Skeletal muscle cell (primary cell): ENCODE measurements around the gene REPS1.
A peak's percentile ranks its signal among the peaks of the same experiment; 100 is the strongest.

Experiments
- DNase-seq: peaks from one replicate; pipeline ENCODE4 v3.0.0-alpha.2; 2010; ENCODE audit warnings: low read depth
- H3K4me3 ChIP-seq: 2 replicates; pipeline ENCODE4 v1.5.1; 2011; ENCODE audit warnings: low read depth, mild to moderate bottlenecking, control low read depth, low read length, moderate library complexity

Gene REPS1

GRCh38 chr6:138882369-138883017, 105.6 kb downstream of the REPS1 start:
- no peak for DNase-seq
- no peak overlapping the region for H3K4me3 ChIP-seq

DNA sequence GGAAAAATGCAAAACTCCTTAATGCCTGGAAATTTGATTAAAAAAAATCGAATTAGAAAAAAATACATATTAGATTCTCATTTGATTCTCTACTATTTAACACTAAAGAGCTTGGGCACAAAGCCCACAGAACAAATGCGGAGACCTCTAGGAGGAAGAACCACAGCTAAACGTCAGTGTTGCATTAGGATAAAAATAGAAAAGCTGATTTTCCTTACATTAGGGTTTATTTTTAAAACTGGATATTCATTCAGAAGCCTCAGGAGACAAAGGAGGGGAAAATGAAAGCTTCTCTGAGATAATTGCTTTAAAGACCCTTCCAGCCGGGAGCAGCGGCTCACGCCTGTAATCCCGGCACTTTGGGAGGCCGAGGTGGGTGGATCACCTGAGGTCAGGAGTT, 114.9 kb downstream of the REPS1 start:
- H3K4me3 ChIP-seq = no peak overlapping the region
- DNase-seq = no peak

DNA sequence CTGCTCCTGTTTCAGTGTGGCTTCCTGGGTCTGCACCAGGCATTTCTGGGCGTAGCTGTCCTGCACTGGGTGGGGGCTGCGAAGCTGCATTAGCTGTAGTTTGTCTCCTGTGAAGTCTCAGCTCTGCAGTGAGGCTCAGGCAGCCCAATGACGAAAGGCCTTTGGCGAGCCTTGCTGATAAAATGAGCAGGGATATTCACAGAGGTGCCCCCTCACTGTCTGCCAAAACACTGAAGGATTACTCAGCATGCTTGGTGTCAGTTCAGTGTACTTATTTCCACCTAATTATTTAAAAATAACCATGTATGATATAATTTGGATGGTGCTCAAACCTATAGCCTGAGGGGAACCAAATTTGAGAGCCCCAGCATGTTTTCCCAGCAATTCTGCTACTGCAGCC, 118.7 kb downstream of the REPS1 start:
- H3K4me3 ChIP-seq = no peak overlapping the region
- peak; percentile 16 for DNase-seq

- no peak for DNase-seq
- no peak overlapping the region for H3K4me3 ChIP-seq
Observed at GRCh38 chr6:138868181-138868580, 119.9 kb downstream of the REPS1 start.

DNA sequence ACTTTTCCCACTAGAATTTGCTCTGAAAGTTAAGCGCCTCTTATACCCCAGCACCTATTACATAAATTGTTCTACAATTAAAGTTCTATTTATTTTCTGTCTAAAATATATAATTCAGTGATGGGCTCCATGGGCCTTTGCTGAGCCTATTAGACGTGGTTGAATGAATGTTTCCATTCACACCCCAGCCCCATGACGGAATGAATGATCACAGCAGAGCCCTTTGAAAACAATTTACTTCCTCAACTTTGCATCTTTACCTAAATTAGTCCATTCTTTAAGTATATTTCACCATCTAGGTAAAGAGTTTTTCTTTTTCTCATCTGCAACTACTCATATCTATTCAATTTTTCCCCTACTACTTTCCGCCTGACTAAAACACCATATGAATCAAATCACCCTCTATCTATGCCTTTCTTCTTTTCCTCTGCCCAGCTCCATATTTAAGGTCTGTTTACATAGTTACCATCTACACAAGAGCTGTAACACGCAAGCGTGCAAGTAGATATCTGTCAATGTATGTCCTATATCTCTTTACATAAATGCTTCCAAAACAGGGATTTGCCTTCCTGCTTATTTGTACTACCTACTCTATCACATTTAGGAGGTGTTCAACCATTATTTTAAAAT, 122.5 kb downstream of the REPS1 start:
- H3K4me3 ChIP-seq = no peak overlapping the region
- no peak for DNase-seq

DNA sequence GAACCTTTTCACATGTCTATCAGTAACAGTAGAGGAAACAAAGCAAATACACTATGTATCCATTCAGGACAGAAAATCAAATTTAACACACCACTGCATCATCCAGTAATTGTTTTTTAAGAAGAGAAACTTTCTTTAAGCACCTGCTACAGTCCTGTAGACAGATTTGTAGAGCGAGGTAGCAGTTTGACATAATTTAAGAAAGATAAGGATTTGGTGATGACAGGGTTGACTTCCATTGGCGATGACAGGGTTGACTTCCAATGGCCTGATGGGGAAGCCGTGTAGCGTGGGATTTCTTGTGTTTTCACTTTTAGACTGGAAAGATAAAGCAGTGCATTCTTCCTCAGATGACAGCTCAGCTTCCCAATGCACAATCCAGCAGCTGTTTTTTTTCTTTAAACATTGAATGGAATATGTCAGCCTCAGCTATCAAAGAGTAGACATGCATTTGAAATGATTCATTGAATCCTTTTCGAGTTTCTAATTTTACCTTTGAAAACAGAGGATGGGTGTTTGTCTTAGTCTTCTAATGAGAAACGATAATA, 123.6 kb downstream of the REPS1 start:
- DNase-seq = no peak
- no peak overlapping the region for H3K4me3 ChIP-seq

GRCh38 chr6:138863321-138863720, 124.7 kb downstream of the REPS1 start:
- no peak for DNase-seq
- H3K4me3 ChIP-seq = no peak overlapping the region

DNA sequence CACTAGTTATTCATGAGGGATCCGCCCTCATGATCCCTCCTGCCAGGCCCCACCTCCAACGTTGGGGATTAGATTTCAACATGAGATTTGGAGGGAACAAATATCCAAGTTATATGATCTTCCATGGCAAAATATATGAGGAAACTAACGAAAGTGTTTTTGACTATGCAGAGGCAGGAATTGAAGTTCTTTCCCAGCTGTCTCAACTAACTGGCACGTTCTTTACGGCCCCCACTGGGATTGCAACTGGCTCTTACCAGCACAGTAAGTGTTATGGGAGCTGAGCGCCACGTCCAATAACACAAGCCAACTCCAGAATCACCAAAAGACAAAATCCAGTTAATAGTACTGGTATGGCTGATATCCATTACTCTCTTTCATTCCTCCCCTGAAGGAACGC, 125.6 kb downstream of the REPS1 start:
- H3K4me3 ChIP-seq = no peak overlapping the region
- DNase-seq = no peak

DNA sequence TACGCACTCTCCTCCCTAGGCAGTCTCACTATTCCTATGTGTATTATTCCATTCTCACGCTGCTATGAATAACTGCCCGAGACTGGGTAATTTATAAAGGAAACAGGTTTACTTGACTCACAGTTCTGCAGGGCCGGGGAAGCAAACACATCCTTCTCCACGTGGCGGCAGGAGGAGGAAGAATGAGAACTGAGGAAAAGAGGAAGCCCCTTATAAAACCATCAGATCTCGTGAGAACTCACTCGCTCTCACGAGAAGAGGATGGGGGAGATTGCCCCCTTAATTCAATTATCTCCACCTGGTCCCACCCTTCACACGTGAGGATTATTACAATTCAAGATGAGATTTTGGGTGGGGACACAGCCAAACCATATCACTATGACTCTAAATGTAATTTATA, 130.3 kb downstream of the REPS1 start:
- DNase-seq = no peak

GRCh38 chr6:138856654-138857053, 131.4 kb downstream of the REPS1 start:
- no peak overlapping the region for H3K4me3 ChIP-seq
- DNase-seq = no peak

More for the DNA sequence above, 130.3 kb downstream of the REPS1 start:
- H3K4me3 ChIP-seq = no peak overlapping the region
